ENCODE data around the gene CHMP2A. TPM values are rescaled to one million over a fixed set of nuclear protein-coding genes. Genes with fewer than 3 reads are reported as not detected.

CHMP2A gene
- total and polyA plus RNA-seq, 2 of the 13 experiments (the other 11 are each of a cell fraction or from before 2014, with no cell fraction given), result 49.7 to 55.0 TPM

DNA sequence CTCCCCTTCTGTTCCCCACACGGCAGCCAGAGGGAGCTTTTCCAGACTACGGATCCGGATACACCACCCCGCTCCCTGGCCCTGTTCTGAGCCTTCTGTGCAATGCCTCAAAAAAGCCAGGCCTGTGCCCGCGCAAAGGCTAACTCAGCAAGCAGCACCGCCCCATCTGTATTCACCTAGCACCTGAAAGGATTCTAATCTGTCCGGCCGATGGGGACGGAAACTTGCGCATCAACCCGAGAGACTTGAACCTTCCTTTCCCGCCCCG lies 35.9 kb downstream of the CHMP2A start (continued):
- TF ChIP-seq TEAD2 (CRISPR knock-in tag; IDR thresholded peaks at IDR 0.05) (0 out of 2 replicates have a peak, but pooled peaks have one; percentile 41), HNF4A (CRISPR knock-in tag; IDR thresholded peaks at IDR 0.05) (no peak), KLF9 (CRISPR knock-in tag; IDR thresholded peaks at IDR 0.05; ENCODE audit: low read depth) (no peak), PRDM10 (CRISPR knock-in tag; IDR thresholded peaks at IDR 0.05; ENCODE audit: low read depth) (no peak), ZNF207 (IDR thresholded peaks at IDR 0.05; ENCODE audit: borderline replicate concordance) (no peak), ZNF724P (CRISPR knock-in tag; IDR thresholded peaks at IDR 0.05; ENCODE audit: borderline replicate concordance) (no peak), ZMAT5 (CRISPR knock-in tag; IDR thresholded peaks at IDR 0.05; ENCODE audit: borderline replicate concordance, low read depth) (no peak), ZNF879 (CRISPR knock-in tag; IDR thresholded peaks at IDR 0.05) (no peak), ZNF263 (CRISPR knock-in tag; IDR thresholded peaks at IDR 0.05) (peak; percentile 15; the same call in 1 of the 2 replicates), HNRNPLL (IDR thresholded peaks at IDR 0.05; ENCODE audit: low read depth, low read length, poor library complexity, severe bottlenecking) (no peak), ZNF235 (CRISPR knock-in tag; IDR thresholded peaks at IDR 0.05; ENCODE audit: borderline replicate concordance) (no peak), CCAR2 (optimal IDR thresholded peaks at IDR 0.05; ENCODE audit: low read depth, low read length) (no peak), ZNF740 (CRISPR knock-in tag; IDR thresholded peaks at IDR 0.05) (no peak), ZNF567 (CRISPR knock-in tag; IDR thresholded peaks at IDR 0.05; ENCODE audit: borderline replicate concordance) (0 out of 2 replicates have a peak, but pooled peaks have one; percentile 1), ZBTB33 (CRISPR knock-in tag; IDR thresholded peaks at IDR 0.05) (peak; percentile 26; the same call in 1 of the 2 replicates), IRX3 (CRISPR knock-in tag; IDR thresholded peaks at IDR 0.05; ENCODE audit: borderline replicate concordance, low read depth) (0 out of 2 replicates have a peak, but pooled peaks have one; percentile 19), EEA1 (CRISPR knock-in tag; IDR thresholded peaks at IDR 0.05; ENCODE audit: borderline replicate concordance) (0 out of 2 replicates have a peak, but pooled peaks have one; percentile 27), SAP130 (CRISPR knock-in tag; IDR thresholded peaks at IDR 0.05; ENCODE audit: low read depth) (peak; percentile 31; the same call in 1 of the 2 replicates), ZNF75D (CRISPR knock-in tag; IDR thresholded peaks at IDR 0.05; ENCODE audit: borderline replicate concordance) (peak; percentile 50; the same call in 1 of the 2 replicates)
- TF ChIP-seq, protein P1, sequence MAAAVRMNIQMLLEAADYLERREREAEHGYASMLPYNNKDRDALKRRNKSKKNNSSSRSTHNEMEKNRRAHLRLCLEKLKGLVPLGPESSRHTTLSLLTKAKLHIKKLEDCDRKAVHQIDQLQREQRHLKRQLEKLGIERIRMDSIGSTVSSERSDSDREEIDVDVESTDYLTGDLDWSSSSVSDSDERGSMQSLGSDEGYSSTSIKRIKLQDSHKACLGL (CRISPR knock-in tag; IDR thresholded peaks at IDR 0.05), result no peak
- TF ChIP-seq, protein P2, sequence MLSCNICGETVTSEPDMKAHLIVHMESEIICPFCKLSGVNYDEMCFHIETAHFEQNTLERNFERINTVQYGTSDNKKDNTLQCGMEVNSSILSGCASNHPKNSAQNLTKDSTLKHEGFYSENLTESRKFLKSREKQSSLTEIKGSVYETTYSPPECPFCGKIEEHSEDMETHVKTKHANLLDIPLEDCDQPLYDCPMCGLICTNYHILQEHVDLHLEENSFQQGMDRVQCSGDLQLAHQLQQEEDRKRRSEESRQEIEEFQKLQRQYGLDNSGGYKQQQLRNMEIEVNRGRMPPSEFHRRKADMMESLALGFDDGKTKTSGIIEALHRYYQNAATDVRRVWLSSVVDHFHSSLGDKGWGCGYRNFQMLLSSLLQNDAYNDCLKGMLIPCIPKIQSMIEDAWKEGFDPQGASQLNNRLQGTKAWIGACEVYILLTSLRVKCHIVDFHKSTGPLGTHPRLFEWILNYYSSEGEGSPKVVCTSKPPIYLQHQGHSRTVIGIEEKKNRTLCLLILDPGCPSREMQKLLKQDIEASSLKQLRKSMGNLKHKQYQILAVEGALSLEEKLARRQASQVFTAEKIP (CRISPR knock-in tag; IDR thresholded peaks at IDR 0.05; ENCODE audit: borderline replicate concordance), result no peak
